Measurements from ENCODE around the gene KATNAL2.

The KATNAL2 gene

GRCh38 chr18:47120428-47120827, 203.0 kb downstream of the KATNAL2 start:
- peak in 1 of 2 donors; percentile 15 for DNase-seq

DNA sequence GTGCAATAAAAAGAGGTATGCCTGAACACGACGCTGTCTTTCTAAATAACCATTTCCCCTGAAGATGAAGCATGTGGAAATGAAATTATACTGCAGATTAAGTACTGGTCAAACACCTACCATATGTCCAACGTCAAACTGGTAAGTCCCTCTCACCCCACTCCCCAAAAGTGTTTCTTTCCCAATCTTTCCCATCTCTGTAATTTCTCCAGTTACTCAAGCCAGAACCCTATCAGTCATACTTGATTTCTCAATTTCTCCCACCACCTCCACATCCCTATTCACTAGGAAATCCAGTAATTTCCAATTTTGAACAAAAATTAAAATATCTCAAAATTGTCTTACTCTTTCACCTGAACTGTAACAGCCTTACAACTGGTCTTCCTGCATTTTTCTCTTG, 203.7 kb downstream of the KATNAL2 start:
- no peak for DNase-seq

GRCh38 chr18:47141289-47141688, 223.9 kb downstream of the KATNAL2 start:
- DNase-seq: no peak

- no peak for DNase-seq
Observed at GRCh38 chr18:47143153-47143552, 225.8 kb downstream of the KATNAL2 start.

GRCh38 chr18:47143899-47144485, 226.6 kb downstream of the KATNAL2 start:
- no peak for DNase-seq

GRCh38 chr18:47146206-47146605, 228.8 kb downstream of the KATNAL2 start:
- DNase-seq: no peak

DNA sequence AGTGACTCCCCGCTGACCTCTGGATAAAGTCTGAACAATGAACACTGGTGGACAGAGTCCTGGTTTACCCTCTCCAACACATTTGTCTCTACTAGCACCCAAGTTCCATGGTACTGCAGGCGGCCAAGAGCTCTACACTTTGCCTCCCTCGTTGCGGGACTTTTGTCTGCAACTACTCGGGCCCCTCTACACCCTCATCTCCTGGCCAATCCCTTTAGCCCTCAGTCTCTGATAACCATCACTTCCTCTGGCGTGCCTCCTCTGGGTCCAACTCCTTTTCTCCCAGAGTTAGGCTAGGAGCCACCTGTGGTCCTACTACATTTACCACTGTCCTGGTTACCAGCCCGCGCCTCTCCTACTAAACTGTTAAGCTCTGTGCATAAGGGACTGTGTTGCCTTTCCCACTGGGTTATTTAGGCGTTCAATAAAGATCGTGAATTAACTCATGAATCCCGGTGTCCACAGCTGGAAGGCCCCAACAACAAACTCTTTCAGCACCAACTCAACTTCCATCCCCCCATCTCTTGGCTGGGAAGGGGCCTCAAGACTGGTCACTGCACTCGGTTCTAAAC, 232.1 kb downstream of the KATNAL2 start:
- no peak for DNase-seq

DNA sequence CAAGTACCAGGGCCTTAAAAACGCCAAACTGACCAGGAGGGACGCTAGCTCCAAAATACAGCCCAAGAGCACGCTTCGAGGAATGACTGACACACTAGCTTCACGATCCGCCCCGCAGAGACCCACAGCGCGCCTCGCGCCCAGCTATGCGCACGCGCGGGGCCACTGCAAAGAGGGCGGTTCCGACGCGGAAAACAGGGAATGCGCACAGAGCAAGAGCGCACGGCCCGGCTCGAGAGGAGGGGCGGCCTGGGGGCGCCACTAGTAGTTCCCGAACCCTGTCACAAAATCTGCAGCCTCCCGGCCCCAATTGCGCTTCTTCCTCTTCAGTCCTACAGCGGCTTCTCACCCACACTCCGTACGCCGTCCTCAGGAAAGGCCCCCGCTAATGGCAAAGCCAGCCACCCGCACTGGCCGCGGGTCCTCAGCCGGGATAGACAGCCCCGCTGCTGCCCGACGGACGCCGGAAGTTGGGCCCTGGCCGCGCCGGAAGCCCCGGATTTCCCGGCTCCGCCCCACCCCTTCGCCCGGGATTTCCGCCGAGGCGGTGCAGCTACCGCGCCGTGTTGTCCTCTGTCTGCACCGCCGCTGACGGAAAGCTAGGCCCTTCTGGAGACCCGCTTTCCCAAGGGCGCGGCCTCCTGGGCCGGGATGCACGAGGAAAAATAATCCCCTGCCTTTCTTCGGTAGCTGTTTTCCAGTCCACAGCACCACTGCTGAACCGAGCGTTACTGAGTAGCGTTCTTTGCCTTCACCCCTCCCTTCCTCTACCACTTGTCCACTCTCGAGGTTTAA, 232.8 kb downstream of the KATNAL2 start, which contains the start of gene HDHD2:
Gene HDHD2, minus strand, starts transcription at position 472 of the 795 bp plus-strand sequence. CDS start 14,061 bp downstream, outside the sequence.
- DNase-seq: peak; percentile 78 to 83

GRCh38 chr18:47150824-47151366, 233.5 kb downstream of the KATNAL2 start:
- peak in 1 of 2 donors; percentile 13 for DNase-seq

DNA sequence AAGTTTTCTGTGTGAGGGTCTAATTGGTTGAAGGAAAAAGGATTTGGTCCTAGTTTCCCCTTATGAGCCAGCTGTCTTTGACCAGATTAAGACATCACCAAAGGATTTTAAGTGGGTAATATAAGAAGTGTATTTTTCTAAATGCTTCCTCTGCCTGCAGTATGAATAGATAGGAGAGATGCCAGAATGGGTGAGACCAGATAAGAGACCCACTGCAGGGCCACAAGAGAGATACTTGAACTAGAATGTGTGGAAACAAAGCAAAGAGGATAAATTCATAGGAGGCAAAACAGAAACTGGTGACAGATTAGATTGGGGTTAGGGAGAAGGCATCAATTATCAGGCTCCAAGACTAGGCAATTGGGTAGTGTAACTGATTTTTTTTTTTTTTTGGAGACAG, 234.0 kb downstream of the KATNAL2 start:
- no peak for DNase-seq

Measured in stimulated activated CD4-positive, alpha-beta T cell treated with anti-CD3 and anti-CD28 coated beads, Interleukin-2, amount 100 ng/mL, for 48 hours (primary cell).